ENCODE data around the gene MTPN.

MTPN gene, protein sequence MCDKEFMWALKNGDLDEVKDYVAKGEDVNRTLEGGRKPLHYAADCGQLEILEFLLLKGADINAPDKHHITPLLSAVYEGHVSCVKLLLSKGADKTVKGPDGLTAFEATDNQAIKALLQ

DNA sequence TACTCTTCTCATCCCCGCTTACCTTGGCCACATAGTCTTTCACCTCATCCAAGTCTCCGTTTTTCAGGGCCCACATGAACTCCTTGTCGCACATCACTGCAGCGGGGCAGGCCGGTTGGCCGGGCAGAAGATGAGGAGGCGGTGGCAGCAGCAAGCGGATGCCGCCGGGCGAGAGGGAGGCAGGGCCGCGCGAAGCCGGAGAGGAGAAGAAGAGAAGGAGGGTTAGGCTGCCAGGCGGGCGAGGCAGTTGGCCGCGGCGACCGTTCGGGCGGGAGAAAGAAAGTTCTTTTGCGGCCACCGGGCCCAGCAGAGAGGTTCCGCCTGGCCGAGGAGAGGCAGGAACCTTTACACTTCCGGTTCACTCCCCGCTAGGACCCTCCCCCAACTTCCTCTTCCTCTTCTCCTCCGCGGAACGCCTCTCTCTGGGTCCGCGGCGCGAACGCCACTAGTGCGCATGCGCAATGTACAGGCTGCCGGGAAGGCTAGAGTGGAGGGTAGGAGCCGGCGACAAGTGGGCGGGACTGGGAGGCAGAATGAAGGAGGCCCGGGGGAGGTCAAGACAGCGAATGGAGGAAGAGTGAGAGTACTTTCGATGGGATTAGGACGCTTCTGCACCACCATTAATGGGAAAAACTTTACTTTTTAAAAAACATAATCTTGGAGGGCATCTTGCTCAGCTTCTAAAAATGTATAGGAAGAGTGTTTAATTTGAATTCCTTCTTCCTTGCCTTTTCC lies at the start of gene MTPN:
MTPN (minus strand) TSS at position 353 of the 735 bp plus-strand sequence; CDS start at position 94, 259 bp downstream.
- DNase-seq: peak; percentile 99

DNA sequence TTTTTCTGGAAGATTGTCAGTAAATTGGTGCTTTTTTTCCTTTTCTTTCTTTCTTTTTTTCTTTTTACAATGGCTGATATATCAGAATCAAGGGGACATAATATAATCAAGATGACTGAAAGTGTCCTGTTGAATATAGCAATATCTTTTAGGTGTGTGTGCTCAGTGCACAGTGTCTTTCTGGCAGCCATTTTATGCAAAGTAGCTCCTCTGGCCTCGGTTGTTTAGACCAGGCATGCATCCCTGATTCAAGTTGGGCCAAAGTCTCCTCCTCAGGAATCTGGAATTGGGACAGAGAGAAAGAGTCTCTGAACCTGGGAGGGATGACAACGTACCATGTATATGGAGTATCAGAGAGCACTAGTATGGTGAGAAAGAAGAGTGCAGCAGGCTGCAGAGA lies 49.0 kb upstream of the MTPN start:
- no peak for DNase-seq

DNA sequence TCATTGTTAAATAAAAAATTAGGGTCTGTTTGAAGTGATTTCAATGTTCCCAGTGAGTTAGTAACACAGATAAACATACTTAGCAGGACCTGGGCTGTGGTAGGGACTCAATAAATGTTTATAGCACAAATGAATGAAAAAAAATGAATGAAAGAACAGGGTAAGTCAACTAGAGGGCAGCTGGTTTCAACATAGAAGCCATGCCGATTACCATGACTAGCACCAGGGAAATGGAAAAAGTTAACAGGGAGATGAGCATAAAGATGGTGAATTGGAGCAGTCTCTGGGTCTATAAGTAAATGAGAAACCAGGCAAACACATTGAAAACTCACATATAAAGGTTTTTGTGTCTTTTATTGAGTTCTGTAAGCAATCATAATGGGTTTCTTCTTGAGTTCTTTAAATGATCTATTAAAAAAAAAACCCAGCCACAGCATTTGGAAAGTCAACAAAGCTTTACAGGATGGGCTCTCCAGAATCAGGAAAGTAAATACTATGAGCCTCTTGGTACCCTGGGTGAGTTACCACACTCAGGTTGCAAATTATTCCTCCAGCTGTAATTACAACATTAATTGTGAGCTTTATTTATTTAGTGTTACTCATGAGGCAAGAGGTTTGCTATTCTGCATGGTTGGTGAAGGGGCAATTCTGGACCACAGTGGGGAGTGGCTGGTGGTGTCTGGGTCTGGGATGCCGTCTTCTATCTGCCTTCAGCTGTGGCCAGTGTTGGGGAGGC lies 46.1 kb upstream of the MTPN start:
- no peak for DNase-seq

DNA sequence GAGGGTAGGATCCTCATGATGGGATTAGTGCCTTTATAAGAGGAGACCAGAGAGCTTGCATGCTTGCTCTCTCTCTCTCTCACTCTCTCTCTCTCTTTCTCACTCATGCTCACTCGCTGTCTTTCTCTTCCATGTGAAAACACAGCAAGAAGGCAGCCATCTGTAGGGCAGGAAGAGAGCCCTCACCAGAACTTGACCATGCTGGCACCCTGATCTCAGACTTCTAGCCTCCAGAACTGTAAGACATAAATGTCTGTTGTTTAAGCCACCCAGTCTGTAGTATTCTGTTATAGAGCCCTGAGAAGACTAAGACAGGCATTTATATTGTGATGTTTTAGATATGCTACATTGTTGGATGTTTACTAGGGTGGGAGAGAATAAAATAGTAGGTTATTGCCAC lies 43.4 kb upstream of the MTPN start:
- DNase-seq: no peak

DNA sequence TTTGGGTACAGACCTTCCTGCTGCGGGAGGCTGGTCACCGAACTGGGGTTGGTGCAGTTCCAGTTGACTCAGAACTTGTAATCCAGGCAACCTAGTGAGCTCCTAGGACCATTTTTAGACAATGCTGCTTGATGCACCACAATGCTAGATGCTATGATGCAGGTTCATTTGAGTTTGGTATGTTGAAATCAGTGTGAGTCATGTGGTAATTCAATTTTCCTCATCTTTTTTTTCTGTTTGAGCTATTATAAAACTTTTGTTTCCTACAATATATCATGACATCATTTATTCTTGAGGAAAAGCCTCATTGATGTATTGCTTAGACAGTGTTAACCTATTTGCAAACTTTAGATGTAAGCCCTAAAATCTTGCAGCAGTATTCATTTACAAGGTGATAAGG lies 40.9 kb upstream of the MTPN start:
- no peak for DNase-seq

DNA sequence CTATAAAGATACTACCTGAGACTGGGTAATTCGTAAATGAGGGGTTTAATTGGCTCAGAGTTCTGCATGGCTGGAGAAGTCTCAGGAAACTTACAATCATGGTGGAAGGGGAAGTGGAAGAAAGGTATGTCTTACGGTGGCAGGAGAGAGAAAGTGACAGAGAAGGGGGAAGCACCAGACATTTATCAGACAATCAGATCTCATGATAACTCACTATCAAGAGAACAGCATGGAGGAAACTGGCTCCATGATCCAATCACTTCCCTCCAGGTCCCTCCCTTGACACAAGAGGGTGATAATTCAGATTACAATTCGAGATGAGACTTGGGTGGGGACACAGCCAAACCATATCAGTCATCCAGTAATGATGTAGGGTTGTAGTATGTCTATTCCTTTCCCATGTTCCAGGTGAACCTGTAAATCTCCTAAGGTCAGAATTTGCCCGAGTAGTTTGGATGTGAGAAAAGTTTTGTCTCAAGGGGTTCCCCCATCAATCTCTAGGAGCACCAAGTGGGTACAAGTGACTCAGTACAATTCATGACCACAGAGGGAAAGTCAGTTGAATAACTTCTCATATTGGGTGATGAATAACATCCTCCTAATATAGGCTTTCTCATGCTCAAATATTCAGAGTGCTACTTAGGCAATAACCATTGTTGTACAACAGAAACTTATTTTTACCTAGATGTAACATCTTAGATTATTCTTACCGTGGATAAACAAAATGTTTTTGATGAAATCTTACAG lies 39.7 kb upstream of the MTPN start:
- no peak for DNase-seq

DNA sequence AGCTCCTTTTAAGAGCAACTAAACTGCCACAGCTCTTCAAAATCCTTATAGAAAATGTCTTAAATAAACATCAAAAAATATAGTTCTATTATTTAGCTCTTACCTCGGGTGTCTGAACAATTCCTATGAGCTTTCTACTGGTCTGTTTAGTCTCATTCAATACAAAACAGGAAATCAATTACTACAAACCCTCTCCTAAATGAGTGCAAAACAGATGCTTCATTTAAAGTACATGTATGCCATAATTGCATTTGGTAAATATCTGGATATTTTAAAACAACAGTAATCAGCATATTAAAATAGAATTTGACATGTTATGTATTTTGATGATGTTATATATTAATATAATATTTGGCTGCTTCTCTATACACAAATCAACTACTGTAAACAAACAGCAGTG lies 38.5 kb upstream of the MTPN start:
- no peak for DNase-seq

DNA sequence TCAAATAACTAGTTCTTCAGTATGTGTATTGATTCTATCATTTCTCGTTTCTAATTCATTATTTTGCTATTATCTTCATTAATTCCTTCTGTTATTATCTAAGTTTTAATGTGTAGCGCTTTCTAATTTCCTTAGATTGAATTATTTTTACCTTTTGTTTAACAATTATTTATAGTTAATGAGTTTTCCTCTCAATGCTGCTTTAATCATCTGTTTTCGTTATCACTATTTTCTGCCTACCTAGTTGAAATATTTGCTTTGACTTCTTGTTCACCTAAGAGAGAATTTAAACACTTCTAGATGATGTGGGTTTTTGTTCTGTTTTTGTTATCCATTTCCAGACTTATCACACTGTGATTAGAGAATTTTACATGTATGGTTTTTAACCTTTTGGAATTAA lies 37.5 kb upstream of the MTPN start:
- DNase-seq: no peak

DNA sequence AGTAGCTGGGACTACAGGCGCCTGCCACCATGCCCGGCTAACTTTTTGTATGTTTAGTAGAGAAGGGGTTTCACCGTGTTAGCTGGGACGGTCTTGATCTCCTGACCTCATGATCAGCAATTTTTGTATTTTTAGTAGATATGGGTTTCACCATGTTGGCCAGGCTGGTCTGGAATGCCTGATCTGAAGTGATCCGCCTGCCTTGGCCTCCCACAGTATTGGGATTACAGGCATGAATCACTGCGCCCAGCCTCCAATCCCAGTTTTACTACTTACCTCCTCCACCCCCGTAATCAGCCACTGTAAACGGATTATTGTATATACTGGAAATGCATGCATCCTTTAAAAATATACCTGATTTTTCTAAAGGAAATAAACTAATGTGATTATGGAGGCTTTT lies 35.1 kb upstream of the MTPN start:
- DNase-seq: no peak

DNA sequence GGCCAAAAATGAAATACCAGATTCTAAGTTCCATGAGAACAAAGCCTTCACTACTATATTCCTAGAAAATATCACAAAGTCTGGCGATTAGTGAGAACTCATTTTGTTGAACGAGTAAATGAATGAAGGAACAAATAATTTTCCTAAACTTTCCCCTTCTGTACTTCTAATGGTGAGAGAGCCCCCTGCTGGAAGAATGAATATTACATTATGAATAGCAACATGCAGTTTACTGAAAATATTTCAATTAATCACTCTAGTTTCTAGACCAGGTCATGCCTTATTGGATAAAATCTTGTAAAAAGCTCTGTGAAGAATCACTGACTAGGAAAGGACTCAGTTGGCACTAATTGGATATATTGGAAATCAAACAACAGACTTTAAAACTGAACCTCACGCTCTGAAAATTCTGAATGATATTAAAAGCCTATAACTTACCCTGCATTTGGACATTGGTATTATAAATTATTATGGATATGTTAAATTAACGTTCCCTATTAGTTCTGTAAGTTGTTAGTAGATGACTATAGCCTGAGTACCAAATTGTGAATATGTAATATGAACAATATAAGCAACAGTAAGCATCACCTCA lies 32.4 kb upstream of the MTPN start:
- DNase-seq: no peak

DNA sequence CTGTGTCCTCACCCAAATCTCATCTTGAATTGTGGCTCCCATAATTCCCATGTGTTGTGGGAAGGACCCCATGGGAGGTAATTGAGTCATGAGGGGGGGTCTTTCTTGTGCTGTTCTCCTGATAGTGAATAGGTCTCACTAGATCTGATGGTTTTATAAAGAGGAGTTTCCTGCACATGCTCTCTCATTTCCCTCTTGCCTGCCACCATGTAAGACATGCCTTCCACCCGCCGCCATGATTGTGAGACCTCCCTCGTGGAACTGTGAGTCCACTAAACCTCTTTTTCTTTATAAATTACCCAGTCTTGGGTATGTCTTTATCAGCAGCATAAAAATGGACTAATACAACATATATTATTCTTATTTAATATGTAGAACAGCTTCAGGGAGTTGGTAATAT lies 29.0 kb upstream of the MTPN start:
- no peak for DNase-seq

DNA sequence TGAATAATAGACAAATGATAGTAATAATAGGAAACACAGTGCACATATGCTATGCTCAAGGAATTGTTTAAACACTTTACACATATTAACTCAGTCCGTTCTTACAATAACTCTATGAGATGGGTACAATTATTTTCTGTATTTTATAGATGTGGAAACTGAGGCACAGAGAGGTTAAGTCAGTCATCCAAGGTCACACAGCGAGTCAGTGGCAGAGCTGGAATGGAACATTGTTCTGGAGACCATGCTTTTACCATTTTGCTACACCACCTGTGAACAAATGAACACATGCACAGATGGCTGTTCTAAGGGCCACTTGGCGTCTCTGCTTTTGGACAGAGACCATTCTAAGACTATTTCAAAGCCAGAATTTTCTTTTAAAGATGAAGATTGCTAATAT lies 26.9 kb upstream of the MTPN start:
- DNase-seq: no peak

DNA sequence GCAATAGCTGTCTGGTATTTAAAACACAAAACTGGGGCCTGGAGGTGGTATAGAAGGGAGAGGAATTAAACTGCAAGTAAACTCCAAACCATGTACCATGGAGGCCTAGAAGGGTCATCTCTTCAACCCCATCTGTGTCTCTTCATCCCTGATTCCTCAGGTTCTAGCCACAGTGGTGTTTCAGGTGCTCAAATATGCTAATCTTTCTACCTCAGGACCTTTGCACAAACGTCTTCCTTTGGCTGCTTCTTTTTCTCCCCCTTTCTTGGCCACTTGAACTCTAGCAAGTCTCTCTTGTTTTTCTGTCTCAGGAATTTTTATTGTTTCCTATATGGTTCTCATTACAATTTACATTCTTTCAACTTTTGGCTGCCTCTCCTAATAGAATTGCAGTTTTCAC lies 25.6 kb upstream of the MTPN start:
- DNase-seq: no peak

DNA sequence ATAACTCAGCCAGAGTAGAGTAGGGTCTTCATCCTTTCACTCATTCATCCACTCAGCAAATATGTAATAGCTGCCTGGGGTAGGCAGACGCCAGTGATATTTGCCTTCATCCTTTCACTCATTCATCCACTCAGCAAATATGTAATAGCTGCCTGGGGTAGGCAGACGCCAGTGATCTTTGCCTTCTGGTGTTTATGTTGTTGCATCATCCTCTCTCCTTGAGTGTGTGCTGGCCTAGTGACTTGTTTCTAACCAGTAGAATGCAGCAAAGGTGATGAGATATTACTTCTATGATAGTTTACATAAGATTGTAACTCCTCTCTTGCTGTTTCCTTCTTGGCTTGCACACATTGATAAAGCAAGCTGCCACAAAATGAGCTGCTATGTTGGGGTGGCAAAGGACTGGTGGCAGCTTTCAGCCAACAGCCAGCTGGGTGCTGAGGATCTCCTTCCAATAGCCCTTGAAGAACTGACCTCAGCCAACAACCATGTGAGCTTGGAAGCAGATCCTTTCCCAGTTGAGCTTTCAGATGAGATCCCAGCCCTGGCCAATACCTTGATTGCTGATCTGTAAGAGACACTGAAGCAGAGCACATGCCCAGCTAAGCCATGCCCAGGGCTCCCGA lies 23.2 kb upstream of the MTPN start:
- DNase-seq: no peak

DNA sequence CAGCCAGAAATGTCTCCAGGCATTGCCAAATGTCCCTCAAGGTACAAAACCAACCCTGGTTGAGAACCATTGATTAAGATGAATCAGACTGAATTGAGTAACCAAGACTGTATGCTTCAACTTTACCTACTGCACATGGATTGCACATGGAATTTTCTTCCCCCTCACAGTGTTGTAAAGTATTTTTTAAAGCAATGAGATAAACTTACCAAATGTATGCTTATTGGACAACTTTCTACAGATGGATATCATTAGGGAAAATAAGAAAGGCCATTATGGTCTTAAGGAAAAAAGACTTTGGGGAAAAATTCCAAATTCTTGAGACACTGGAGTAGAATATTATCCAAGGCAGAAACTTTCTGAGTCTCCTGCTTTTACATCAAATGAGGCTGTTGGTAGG lies 20.9 kb upstream of the MTPN start:
- no peak for DNase-seq

DNA sequence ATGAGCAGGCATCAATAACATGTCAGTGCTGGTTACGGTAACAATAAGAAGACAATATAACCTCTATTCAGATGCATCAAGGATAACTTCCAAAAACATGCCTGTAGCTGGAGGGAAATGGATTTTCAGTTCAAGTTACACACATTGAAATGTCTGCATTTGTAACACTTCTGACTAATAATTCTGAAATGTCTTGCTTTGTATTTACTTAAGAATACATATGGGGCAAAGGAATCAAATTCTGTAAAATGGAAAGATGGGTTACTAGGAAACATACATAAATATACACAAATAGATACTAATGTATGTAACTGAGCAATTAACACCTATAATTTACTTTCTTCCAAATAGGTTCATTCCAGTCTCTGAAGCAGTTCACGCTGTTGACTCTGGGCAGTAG lies 18.6 kb upstream of the MTPN start:
- DNase-seq: no peak

DNA sequence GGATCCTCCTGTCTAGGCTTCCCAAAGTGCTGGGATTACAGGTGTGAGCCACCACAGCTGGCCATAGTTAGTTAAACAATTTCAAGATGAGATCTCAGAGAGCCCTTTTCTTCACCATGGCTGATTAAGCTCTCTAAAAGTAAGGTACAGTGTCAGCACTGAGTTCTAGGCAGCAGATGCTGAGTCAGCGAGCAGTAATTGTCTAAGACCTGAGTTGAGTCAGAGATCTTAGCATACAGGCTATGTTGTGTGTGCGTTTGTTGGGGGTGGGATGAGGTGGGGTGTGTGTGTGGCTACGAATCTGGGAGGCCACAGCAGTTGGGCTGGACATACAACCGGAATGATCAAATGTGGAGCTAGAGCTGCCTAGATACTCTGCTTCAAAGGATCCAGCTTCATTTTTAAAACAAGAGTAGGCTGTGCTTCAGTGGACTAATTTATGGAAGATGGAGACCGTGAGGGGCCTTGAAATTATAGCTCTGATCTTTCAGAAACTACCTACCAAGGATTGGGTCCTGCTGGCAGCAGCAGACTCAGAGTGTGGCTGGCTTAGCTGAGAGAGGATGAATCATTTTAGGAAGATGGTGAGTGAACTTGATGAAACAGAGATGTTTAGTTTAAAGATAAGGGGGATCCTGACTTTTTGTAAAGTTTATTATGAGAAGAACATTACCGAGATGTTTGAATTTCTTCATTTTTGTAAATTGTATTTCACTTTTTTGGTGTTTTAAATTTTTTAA lies 17.5 kb upstream of the MTPN start:
- DNase-seq: no peak

DNA sequence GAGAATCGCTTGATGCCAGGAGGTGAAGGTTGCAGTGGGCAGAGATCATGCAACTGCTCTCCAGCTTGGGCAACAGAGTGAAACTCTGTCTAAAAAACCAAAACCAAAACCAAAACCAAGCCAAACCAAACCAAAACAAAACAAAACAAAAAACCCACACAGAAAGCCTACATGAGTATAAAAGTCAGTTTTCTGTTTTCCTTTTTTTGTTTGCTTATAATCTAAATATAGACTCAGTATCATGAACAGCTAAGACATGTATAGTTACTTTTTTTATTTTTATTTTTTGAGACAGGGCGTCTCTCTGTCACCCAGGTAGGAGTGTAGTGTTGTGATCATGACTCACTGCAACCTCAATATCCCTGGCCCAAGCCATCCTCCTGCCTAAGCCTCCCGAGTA lies 16.8 kb upstream of the MTPN start:
- no peak for DNase-seq

DNA sequence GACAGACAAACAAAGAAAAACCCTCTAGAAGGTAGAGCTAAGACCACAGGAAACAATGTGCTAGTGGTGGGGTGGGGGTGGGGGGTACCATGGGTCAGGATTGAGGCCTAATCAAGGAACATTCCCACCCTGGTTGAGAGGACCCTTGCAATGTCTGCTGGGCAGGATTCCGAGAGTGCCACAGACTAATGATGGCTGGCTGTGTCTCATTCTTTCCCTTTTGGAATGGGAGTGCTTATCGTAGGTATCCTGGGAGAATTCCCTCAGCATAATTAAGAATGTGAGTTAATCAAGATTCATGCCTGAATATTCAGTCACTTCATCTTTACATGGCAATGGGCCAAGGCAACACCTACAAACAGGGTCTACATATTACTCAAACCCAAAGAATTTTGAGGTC lies 14.7 kb upstream of the MTPN start:
- no peak for DNase-seq

DNA sequence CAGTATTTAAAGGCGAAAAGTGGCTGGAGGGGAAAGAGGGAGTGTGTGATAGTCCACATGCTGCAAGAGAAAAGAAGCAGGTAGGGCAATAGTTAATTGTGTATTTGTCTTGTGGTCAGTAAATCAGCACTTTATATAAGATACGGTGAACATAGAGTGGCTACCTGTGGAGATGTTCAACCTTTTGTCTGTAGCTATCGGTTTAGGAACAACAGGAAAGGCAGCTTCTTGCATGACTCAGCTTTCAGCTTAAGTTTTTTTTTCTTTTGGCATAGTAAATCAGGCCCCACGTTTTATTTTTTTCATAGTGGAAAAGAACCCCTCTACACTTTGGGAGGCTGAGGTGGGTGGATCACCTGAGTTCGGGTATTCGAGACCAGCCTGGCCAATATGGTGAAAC lies 14.2 kb upstream of the MTPN start:
- DNase-seq: no peak

DNA sequence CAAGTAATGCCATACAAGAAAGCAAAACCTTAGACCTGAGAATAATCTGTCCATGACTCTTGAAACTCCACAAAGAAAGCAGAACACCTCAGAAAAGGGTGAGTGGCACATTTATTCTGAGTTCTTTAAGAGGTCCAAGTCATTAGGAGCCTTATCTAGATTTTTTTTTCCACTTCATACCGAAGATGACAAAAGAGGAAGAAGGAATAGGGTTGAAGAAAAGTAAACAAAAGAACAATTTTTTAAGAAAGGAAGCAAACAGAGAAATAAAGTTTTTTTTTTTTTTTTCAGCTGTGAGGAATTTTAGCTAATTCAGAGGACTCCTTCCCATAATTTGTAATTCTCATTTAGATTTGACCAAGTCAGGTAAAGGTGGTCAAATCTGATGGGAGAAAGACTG lies 13.1 kb upstream of the MTPN start:
- no peak for DNase-seq

DNA sequence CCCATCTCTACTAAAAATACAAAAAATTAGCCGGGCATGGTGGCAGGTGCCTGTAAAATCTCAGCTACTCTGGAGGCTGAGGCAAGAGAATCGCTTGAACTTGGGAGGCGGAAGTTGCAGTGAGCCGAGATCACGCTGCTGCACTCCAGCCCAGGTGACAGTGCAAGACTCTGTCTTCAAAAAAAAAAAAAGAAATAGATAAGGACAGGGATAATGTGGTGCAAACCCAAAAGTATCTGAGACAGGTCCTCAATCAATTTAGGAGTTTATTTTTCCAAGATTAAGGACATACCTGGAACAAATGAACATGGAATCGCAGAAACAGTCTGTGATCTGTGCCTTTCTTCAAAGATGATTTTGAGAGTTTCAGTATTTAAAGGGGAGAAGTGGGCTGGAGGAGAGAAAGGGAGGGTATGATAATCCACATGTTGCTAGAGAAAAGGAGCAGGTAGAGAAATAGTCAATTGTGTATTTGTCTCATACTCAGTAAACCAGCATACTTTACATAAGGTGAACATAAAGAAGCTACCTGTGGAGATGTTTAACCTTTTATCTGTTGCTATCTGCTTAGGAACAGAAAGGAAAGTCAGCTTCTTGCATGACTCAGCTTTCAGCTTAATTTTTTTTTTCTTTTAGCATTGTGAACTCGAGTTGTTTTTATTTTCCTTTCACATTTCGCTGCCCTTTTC lies 4.9 kb upstream of the MTPN start:
- no peak for DNase-seq

Data from activated CD8-positive, alpha-beta memory T cell treated with anti-CD3 and anti-CD28 coated beads, Interleukin-2, amount 50 U/mL, for 48 hours (primary cell).